CD14-positive monocyte (primary cell): ENCODE data around the gene HUNK. TPM values are rescaled to one million over a fixed set of nuclear protein-coding genes. Genes with fewer than 3 reads are reported as not detected.

ENCODE experiments used
- DNase-seq, 3 donors: peaks; one replicate each; pipeline ENCODE4 v3.0.0-alpha.2; 2011 to 2022
- H2AFZ ChIP-seq: 2 replicates; pipeline ENCODE4 v1.6.0; 2012; ENCODE audit warnings: mild to moderate bottlenecking, low read depth, low read length, inconsistent platforms; ENCODE audit not compliant: insufficient read depth, poor library complexity, severe bottlenecking
- H3K27ac ChIP-seq, 2 donors: 1 replicate in 1 of 2; 2 replicates in 1 of 2; pipeline ENCODE4 v1.5.1; 2012 to 2013; ENCODE audit warnings: low read length in 2 of 2, control low read depth in 1 of 2, inconsistent platforms in 1 of 2, low read depth in 1 of 2, mild to moderate bottlenecking in 1 of 2
- H3K27me3 ChIP-seq, 2 donors: one replicate each; pipeline versions ENCODE4 v1.6.0 to v1.6.1; 2011 to 2013; ENCODE audit warnings: low read length in 2 of 2; ENCODE audit not compliant: control insufficient read depth in 2 of 2, insufficient read depth in 2 of 2
- H3K36me3 ChIP-seq, 2 donors: replicated peaks in 1 of 2; 1 replicate in 1 of 2; 2 replicates in 1 of 2; pipeline versions ENCODE4 v1.5.1 to v1.6.1; 2012 to 2013; ENCODE audit warnings: low read length in 2 of 2, control low read depth in 1 of 2, inconsistent platforms in 1 of 2, mild to moderate bottlenecking in 1 of 2; ENCODE audit not compliant: insufficient read depth in 2 of 2, control insufficient read depth in 1 of 2
- H3K4me1 ChIP-seq, 2 donors: 1 replicate in 1 of 2; 2 replicates in 1 of 2; pipeline versions ENCODE4 v1.5.1 to v1.6.1; 2012 to 2013; ENCODE audit warnings: low read length in 2 of 2, control low read depth in 1 of 2, inconsistent platforms in 1 of 2, mild to moderate bottlenecking in 1 of 2, moderate library complexity in 1 of 2; ENCODE audit not compliant: insufficient read depth in 2 of 2, control insufficient read depth in 1 of 2
- H3K4me2 ChIP-seq: replicated peaks from 2 replicates; pipeline ENCODE3; 2012; ENCODE audit warnings: low read length, moderate library complexity, mild to moderate bottlenecking; ENCODE audit not compliant: poor library complexity, severe bottlenecking; ENCODE audit errors: extremely low read depth
- H3K4me3 ChIP-seq, 3 experiments: fragments of 200-600 bp in 1 of 3; sonication (generic) in 1 of 3; replicated peaks in 1 of 3; 1 replicate in 2 of 3; 2 replicates in 1 of 3; pipeline ENCODE4 v1.5.1; 2011 to 2013; ENCODE audit warnings: low read length in 3 of 3, mild to moderate bottlenecking in 3 of 3, control low read depth in 2 of 3, low read depth in 2 of 3, inconsistent platforms in 1 of 3, moderate library complexity in 1 of 3
- H3K79me2 ChIP-seq: 2 replicates; pipeline ENCODE4 v1.6.0; 2012; ENCODE audit warnings: mild to moderate bottlenecking, control low read depth, inconsistent platforms, low read length, moderate library complexity; ENCODE audit not compliant: insufficient read depth
- H3K9ac ChIP-seq: 2 replicates; pipeline ENCODE4 v1.6.0; 2017; ENCODE audit warnings: low read length, mild to moderate bottlenecking; ENCODE audit not compliant: insufficient read depth, poor library complexity, severe bottlenecking
- H3K9me3 ChIP-seq, 2 donors: replicated peaks in 1 of 2; 1 replicate in 1 of 2; 2 replicates in 1 of 2; pipeline versions ENCODE4 v1.5.1 to v1.6.1; 2012 to 2013; ENCODE audit warnings: low read length in 2 of 2, control low read depth in 1 of 2; ENCODE audit not compliant: control insufficient read depth in 1 of 2, insufficient read depth in 1 of 2
- H4K20me1 ChIP-seq: 2 replicates; pipeline ENCODE4 v1.6.0; 2012; ENCODE audit warnings: mild to moderate bottlenecking, low read length, control low read depth, moderate library complexity; ENCODE audit not compliant: insufficient read depth
- H3K27ac Mint-ChIP-seq, 7 donors: one replicate each; pipeline ENCODE4 v1.8.0; 2020; ENCODE audit warnings: mild to moderate bottlenecking in 7 of 7, mixed read lengths in 7 of 7, moderate library complexity in 6 of 7, inconsistent platforms in 2 of 7
- H3K27me3 Mint-ChIP-seq, 3 donors: one replicate each; pipeline ENCODE4 v1.8.0; 2021 to 2022; ENCODE audit warnings: low read depth in 3 of 3, mild to moderate bottlenecking in 3 of 3, mixed read lengths in 3 of 3, moderate library complexity in 3 of 3, inconsistent platforms in 1 of 3
- H3K36me3 Mint-ChIP-seq, 2 donors: one replicate each; pipeline ENCODE4 v1.8.0; 2020; ENCODE audit warnings: mixed read lengths in 2 of 2, inconsistent platforms in 1 of 2, mild to moderate bottlenecking in 1 of 2
- H3K4me1 Mint-ChIP-seq: one replicate; pipeline ENCODE4 v1.8.0; 2020; ENCODE audit warnings: mild to moderate bottlenecking, mixed read lengths
- H3K4me3 Mint-ChIP-seq, 2 donors: one replicate each; pipeline ENCODE4 v1.8.0; 2020; ENCODE audit warnings: mild to moderate bottlenecking in 2 of 2, mixed read lengths in 2 of 2, moderate library complexity in 1 of 2
- H3K9me3 Mint-ChIP-seq, 7 donors: one replicate each; pipeline ENCODE4 v1.8.0; 2020 to 2022; ENCODE audit warnings: mixed read lengths in 7 of 7, mild to moderate bottlenecking in 6 of 7, moderate library complexity in 6 of 7, inconsistent platforms in 2 of 7
- CTCF ChIP-seq: fragments of 200-600 bp; IDR thresholded peaks from one replicate; pipeline ENCODE4 v1.8.0; 2022; ENCODE audit warnings: antibody characterized with exemption, mild to moderate bottlenecking
- WGBS: methylation state at CpG from one replicate; pipeline ENCODE4 v1.1.5; 2013; ENCODE audit warnings: missing lambda C conversion rate; ENCODE audit not compliant: insufficient coverage; 5-methylcytosine and 5-hydroxymethylcytosine counted together
- intact Hi-C, 2 donors: fragments of 100-400 bp; cut with micrococcal nuclease; formaldehyde crosslinking; loops; one replicate each; pipeline versions ENCODE4 v1.15.0 to v1.15.1; 2023
- polyA plus RNA-seq, 3 donors: library from polyadenylated mRNA; depleted of rRNA in 1 of 3; unstranded in 2 of 3; stranded (reverse) in 1 of 3; fragments of 300-500 nt in 2 of 3; fragments of >200 nt in 1 of 3; fragmentation: Illumina TruSeq in 2 of 3; gene quantifications; 1 replicate in 2 of 3; 2 replicates in 1 of 3; pipeline ENCODE4 v1.2.3, GENCODE V29; 2012 to 2021

HUNK gene
- polyA plus RNA-seq, 3 donors = not detected

DNA sequence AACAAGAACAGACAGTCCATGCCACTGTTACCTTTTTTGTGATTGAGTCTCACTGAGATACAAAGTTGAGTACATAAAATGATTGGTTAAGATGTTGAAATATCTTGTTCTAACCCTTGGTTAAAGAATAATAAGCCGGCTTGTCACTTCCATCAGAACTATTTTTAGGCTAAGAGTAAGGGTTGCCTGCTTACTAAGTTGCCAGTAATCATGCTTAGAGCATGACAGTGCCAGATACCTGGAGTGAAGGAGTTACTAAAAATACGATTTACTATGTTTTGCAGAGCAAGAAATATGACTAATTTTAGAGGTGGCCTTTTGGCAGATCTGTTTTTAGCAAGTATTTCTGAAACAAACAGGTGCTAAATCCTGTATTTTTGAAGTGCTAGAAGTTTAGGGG lies 6.0 kb downstream of the HUNK start:
- no peak overlapping the region for H3K4me2 ChIP-seq
- no peak overlapping the region for H3K27ac ChIP-seq
- peaks cover 0 to 5% of the 10 kb centered on the region in 2 donors for H3K9me3 ChIP-seq
- H3K27me3 ChIP-seq = peaks cover 15 to 32% of the 10 kb centered on the region in 2 donors
- no peaks in the 10 kb centered on the region for H3K4me1 Mint-ChIP-seq
- H3K9me3 Mint-ChIP-seq = peaks cover 0 to 8% (median 5%) of the 10 kb centered on the region in 7 donors
- 83% methylated on average over 2 of the region's 2 CpGs for WGBS
- no peak overlapping the region for H2AFZ ChIP-seq
- H3K9ac ChIP-seq = no peak overlapping the region
- H3K79me2 ChIP-seq = no peaks in the 10 kb centered on the region
- H3K36me3 Mint-ChIP-seq = no peaks in the 10 kb centered on the region
- H3K4me1 ChIP-seq = peaks cover 0 to 1% of the 10 kb centered on the region in 2 donors
- H3K36me3 ChIP-seq = no peaks in the 10 kb centered on the region
- H3K27me3 Mint-ChIP-seq = peaks cover 27 to 58% (median 36%) of the 10 kb centered on the region in 3 donors
- no peak overlapping the region for H3K27ac Mint-ChIP-seq
- no peak for TF ChIP-seq CTCF
- DNase-seq = no peak
- H3K4me3 ChIP-seq = no peak overlapping the region
- H4K20me1 ChIP-seq = no peaks in the 10 kb centered on the region
- H3K4me3 Mint-ChIP-seq = no peak overlapping the region
- intact Hi-C loops = loop anchor here in 1 of 2 donors (10.0 kb wide), 1 partner anchor 376 kb away; no protein-coding TSS in a partner anchor

GRCh38 chr21:31879241-31879650 lies 6.4 kb downstream of the HUNK start:
- Histone ChIP-seq H3K9me3 (peaks cover 0 to 5% of the 10 kb centered on the region in 2 donors), H3K4me3 (no peak overlapping the region), H2AFZ (no peak overlapping the region), H3K4me1 (no peaks in the 10 kb centered on the region), H3K27me3 (peaks cover 13 to 29% of the 10 kb centered on the region in 2 donors), H3K27ac (no peak overlapping the region), H3K36me3 (no peaks in the 10 kb centered on the region), H3K4me2 (no peak overlapping the region), H3K79me2 (no peaks in the 10 kb centered on the region), H4K20me1 (no peaks in the 10 kb centered on the region), H3K9ac (no peak overlapping the region)
- TF ChIP-seq CTCF = no peak
- 71% methylated on average over 10 of the region's 10 CpGs for WGBS
- Mint-ChIP-seq H3K36me3 (no peaks in the 10 kb centered on the region), H3K4me3 (no peak overlapping the region), H3K9me3 (peaks cover 0 to 8% (median 4%) of the 10 kb centered on the region in 7 donors), H3K27ac (no peak overlapping the region), H3K4me1 (no peaks in the 10 kb centered on the region), H3K27me3 (peaks cover 23 to 54% (median 35%) of the 10 kb centered on the region in 3 donors)
- intact Hi-C loops = loop anchor here in 1 of 2 donors (10.0 kb wide), 1 partner anchor 376 kb away; no protein-coding TSS in a partner anchor
- no peak for DNase-seq
